ENCODE data around the gene NFIB. TPM values are rescaled to one million over a fixed set of nuclear protein-coding genes. Genes with fewer than 3 reads are reported as not detected.

Gene NFIB
- total and polyA plus RNA-seq, 2 donors (not counting 1 experiment from before 2014, with no cell fraction given), result 29.3 to 36.3 TPM

- H2AFZ ChIP-seq (ENCODE audit: low read length), result peak overlapping the region; percentile 30
- peak; percentile 62 to 63 for DNase-seq (ENCODE audit: low read depth in 2 of 2)
- H3K27me3 ChIP-seq (ENCODE audit: control insufficient read depth, insufficient read depth, low read length), result no peaks in the 10 kb centered on the region
- peak overlapping the region; percentile 43 for H3K27ac ChIP-seq (ENCODE audit: insufficient read depth, low read length)
- no peak overlapping the region for H3K9ac ChIP-seq (ENCODE audit: insufficient read depth, low read length)
- no peaks in the 10 kb centered on the region for H4K20me1 ChIP-seq (ENCODE audit: control insufficient read depth, extremely low read depth, insufficient read depth, low read length)
- peak overlapping the region in 1 of 4 experiments; percentile 20 for H3K4me3 ChIP-seq (replicated peaks in 1 of 4; ENCODE audit: control extremely low read depth in 1 of 4, insufficient read depth in 1 of 4, low read depth in 3 of 4, low read length in 4 of 4)
- TF ChIP-seq, protein P1, sequence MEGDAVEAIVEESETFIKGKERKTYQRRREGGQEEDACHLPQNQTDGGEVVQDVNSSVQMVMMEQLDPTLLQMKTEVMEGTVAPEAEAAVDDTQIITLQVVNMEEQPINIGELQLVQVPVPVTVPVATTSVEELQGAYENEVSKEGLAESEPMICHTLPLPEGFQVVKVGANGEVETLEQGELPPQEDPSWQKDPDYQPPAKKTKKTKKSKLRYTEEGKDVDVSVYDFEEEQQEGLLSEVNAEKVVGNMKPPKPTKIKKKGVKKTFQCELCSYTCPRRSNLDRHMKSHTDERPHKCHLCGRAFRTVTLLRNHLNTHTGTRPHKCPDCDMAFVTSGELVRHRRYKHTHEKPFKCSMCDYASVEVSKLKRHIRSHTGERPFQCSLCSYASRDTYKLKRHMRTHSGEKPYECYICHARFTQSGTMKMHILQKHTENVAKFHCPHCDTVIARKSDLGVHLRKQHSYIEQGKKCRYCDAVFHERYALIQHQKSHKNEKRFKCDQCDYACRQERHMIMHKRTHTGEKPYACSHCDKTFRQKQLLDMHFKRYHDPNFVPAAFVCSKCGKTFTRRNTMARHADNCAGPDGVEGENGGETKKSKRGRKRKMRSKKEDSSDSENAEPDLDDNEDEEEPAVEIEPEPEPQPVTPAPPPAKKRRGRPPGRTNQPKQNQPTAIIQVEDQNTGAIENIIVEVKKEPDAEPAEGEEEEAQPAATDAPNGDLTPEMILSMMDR (conservative IDR thresholded peaks at IDR 0.05 in 1 of 2, IDR thresholded peaks at IDR 0.05 in 1 of 2; ENCODE audit: low read depth in 1 of 2, low read length in 2 of 2), result no peak
- TF ChIP-seq EZH2 (IDR thresholded peaks at IDR 0.05; ENCODE audit: low read length, missing control alignments), result no peak
- no peaks in the 10 kb centered on the region for H3K36me3 ChIP-seq (ENCODE audit: control insufficient read depth, insufficient read depth, low read length)
- peak overlapping the region; percentile 72 for H3K4me2 ChIP-seq (ENCODE audit: extremely low read depth, insufficient read depth, low read length)
- H3K4me1 ChIP-seq (ENCODE audit: control insufficient read depth, extremely low read depth, insufficient read depth, low read length), result peaks cover 12% of the 10 kb centered on the region
- H3K9me3 ChIP-seq (ENCODE audit: control insufficient read depth, insufficient read depth, low read depth, low read length), result no peaks in the 10 kb centered on the region
- peaks cover 3% of the 10 kb centered on the region for H3K79me2 ChIP-seq (ENCODE audit: control insufficient read depth, insufficient read depth, low read length)
Measured at GRCh38 chr9:14203356-14204056, 110.4 kb downstream of the NFIB start.

DNA sequence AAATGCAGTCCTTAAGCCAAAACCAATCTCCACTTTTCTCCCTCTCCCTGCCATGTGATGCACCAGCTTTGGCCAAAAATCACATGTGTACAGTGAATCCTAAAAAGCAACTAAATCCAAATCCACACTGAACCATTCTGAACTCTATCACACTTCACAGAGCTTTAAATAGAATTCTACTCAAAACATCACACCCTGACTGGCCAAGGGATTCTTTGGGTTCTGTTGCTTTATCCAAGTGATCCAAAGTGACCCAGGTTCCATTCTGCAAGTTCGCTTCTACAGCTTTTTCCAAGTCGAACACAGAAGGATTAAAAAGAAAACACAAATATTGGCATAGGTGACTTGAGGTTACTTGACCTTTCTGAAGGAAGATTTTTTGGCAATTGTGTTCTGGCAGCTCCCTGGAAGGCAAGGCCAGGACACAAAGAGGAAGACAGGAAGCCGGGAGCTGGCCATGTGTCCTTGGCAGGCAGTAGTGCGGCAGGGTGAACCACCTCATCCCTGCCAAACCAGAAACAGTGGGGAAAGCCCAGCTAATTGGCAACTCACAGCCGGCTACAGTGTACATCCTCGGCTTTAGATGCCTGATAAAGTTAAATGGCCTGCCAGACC, 115.0 kb downstream of the NFIB start:
- Histone ChIP-seq H3K4me2 (ENCODE audit: extremely low read depth, insufficient read depth, low read length) (peak overlapping the region; percentile 44), H3K4me3 (replicated peaks in 1 of 4; ENCODE audit: control extremely low read depth in 1 of 4, insufficient read depth in 1 of 4, low read depth in 3 of 4, low read length in 4 of 4) (no peak overlapping the region), H3K79me2 (ENCODE audit: control insufficient read depth, insufficient read depth, low read length) (no peaks in the 10 kb centered on the region), H3K9me3 (ENCODE audit: control insufficient read depth, insufficient read depth, low read depth, low read length) (no peaks in the 10 kb centered on the region), H3K4me1 (ENCODE audit: control insufficient read depth, extremely low read depth, insufficient read depth, low read length) (peaks cover 6% of the 10 kb centered on the region), H2AFZ (ENCODE audit: low read length) (no peak overlapping the region), H3K9ac (ENCODE audit: insufficient read depth, low read length) (no peak overlapping the region), H3K36me3 (ENCODE audit: control insufficient read depth, insufficient read depth, low read length) (no peaks in the 10 kb centered on the region), H3K27me3 (ENCODE audit: control insufficient read depth, insufficient read depth, low read length) (no peaks in the 10 kb centered on the region), H4K20me1 (ENCODE audit: control insufficient read depth, extremely low read depth, insufficient read depth, low read length) (no peaks in the 10 kb centered on the region), H3K27ac (ENCODE audit: insufficient read depth, low read length) (peak overlapping the region; percentile 0)
- DNase-seq (ENCODE audit: low read depth in 2 of 2), result peak; percentile 53 to 75
- TF ChIP-seq, protein P1 (conservative IDR thresholded peaks at IDR 0.05 in 1 of 2, IDR thresholded peaks at IDR 0.05 in 1 of 2; ENCODE audit: low read depth in 1 of 2, low read length in 2 of 2), result no peak
- TF ChIP-seq EZH2 (IDR thresholded peaks at IDR 0.05; ENCODE audit: low read length, missing control alignments), result no peak

GRCh38 chr9:14198047-14198840, 115.7 kb downstream of the NFIB start:
- Histone ChIP-seq H4K20me1 (ENCODE audit: control insufficient read depth, extremely low read depth, insufficient read depth, low read length) (no peaks in the 10 kb centered on the region), H3K9ac (ENCODE audit: insufficient read depth, low read length) (no peak overlapping the region), H3K79me2 (ENCODE audit: control insufficient read depth, insufficient read depth, low read length) (no peaks in the 10 kb centered on the region), H3K36me3 (ENCODE audit: control insufficient read depth, insufficient read depth, low read length) (no peaks in the 10 kb centered on the region), H3K4me2 (ENCODE audit: extremely low read depth, insufficient read depth, low read length) (peak overlapping the region; percentile 44), H3K9me3 (ENCODE audit: control insufficient read depth, insufficient read depth, low read depth, low read length) (no peaks in the 10 kb centered on the region), H3K27me3 (ENCODE audit: control insufficient read depth, insufficient read depth, low read length) (no peaks in the 10 kb centered on the region), H2AFZ (ENCODE audit: low read length) (no peak overlapping the region), H3K4me1 (ENCODE audit: control insufficient read depth, extremely low read depth, insufficient read depth, low read length) (peaks cover 6% of the 10 kb centered on the region), H3K4me3 (replicated peaks in 1 of 4; ENCODE audit: control extremely low read depth in 1 of 4, insufficient read depth in 1 of 4, low read depth in 3 of 4, low read length in 4 of 4) (no peak overlapping the region), H3K27ac (ENCODE audit: insufficient read depth, low read length) (no peak overlapping the region)
- DNase-seq (ENCODE audit: low read depth in 2 of 2), result peak in 1 of 2 donors; percentile 57
- TF ChIP-seq, protein P1 (conservative IDR thresholded peaks at IDR 0.05 in 1 of 2, IDR thresholded peaks at IDR 0.05 in 1 of 2; ENCODE audit: low read depth in 1 of 2, low read length in 2 of 2), result no peak
- no peak for TF ChIP-seq EZH2 (IDR thresholded peaks at IDR 0.05; ENCODE audit: low read length, missing control alignments)
